ENCODE results near the gene AGBL2.
"Not testable (repeated sequence)": the region's sequence is repeated elsewhere in the genome, so short reads cannot be mapped to it uniquely, and the experiment has no call there.

AGBL2 gene

GRCh38 chr11:47688111-47688510 is 27.1 kb downstream of the AGBL2 start:
- no peak for DNase-seq

DNA sequence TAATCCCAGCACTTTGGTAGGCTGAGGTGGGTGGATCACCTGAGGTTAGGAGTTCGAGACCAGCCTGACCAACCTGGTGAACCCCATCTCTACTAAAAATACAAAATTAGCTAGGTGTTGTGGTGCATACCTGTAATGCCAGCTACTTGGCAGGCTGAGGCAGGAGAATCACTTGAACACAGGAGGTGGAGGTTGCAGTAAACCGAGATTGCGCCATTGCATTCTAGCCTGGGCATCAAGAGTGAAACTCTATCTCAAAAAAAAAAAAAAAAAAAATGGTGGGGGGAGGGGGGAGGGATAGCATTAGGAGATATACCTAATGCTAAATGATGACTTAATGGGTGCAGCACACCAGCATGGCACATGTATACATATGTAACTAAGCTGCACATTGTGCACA is 28.5 kb downstream of the AGBL2 start:
- not testable (repeated sequence) for DNase-seq

- no peak for DNase-seq
These were observed 29.0 kb downstream of the AGBL2 start for GRCh38 chr11:47686151-47686550.

GRCh38 chr11:47675851-47676250 is 39.3 kb downstream of the AGBL2 start:
- DNase-seq, result no peak

DNA sequence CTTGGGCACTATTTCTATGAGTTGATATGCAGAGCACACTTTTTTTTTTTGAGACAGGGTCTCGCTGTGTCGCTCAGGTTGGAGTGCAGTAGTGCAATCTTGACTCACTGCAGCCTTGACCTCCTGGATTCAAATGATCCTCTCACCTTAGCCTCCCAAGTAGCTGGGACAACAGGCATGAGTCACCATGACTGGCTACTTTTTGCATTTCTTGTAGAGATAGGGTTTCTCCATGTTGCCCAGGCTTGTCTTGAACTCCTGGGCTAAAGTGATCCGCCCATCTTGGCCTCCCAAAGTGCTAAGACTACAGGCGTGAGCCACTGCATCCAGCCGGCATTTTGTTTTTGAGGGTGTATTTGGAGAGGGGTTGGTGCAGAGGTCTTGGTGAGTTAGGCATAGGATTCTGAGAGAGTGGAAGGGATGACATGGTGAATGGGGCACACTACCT is 42.9 kb downstream of the AGBL2 start:
- DNase-seq, result no peak

DNA sequence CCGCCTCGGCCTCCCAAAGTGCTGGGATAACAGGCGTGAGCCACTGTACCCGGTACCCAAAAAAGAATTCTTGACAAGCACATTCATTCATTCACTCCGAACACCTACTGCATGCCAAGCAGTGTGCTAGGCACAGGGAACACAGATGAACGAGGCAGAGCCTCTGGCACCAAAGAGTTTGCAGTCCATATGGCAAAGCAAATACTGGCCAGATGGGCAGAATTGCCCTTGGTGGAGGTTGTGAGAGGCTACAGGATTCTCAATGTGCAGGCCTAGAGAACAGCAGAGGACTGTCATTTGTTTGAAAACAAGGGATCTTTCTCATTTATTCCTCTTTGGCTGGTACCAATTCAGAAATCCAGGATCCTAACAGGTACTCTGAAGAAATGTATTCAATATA is 45.3 kb downstream of the AGBL2 start:
- DNase-seq, result no peak

DNA sequence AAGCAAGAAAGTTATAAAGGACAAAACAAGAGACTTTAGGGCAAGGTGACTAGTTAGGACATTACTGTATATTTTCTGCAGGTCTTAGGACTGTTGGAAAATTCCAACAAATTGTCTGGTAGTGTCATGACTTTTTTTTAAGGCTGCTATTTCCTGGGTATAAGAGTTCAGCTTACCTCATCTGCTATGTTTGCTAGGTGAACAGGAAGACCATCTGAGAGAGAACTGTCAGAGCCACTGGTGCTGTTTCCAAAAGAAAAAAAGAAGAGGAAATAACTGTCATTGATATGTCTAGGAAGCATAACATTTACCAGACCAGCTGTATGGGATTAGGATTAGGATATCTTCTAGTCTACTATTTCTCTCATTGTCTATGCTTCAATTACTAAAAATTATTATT is 46.5 kb downstream of the AGBL2 start:
- DNase-seq, result no peak

DNA sequence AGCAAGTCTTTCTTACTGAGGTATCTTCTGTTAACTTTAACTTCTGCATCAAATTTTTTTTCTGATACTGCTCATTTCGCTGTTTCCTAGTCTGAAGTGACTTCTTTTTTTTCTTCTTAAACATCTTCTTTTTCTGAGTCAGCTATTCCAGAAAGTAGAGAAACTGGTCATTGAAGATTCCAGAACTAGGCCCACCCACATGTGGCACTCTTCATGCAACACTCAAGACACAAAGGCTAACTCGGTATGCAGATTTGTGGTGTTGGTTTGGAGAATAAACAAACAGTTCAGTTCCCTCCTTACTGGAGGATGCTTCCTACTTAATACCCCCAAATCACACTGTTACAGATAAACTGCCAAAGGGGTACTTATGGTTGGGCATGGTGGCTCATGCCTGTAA is 47.6 kb downstream of the AGBL2 start:
- no peak for DNase-seq

DNA sequence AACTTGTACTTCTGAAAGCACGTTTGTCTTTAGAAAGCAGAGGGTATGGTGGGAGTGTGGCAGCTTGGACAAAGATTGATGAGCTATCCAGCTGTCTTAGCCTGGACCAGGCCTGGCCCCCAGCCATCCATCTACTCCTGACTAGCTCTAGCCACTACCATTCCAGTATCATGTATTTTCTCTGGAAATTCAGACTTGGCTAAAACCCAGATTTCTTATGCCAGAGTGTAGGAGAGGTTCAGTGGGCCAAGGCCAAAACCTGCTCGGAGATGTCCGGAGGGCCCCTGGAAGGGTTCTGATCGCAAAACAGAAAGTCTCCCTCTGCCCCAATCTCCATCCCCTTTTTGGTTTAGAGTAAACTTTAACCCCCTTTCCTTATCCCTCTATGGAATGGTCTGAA is 48.0 kb downstream of the AGBL2 start:
- DNase-seq, result no peak

- DNase-seq, result not testable (repeated sequence)
These were observed 50.2 kb downstream of the AGBL2 start for GRCh38 chr11:47664936-47665335.

DNA sequence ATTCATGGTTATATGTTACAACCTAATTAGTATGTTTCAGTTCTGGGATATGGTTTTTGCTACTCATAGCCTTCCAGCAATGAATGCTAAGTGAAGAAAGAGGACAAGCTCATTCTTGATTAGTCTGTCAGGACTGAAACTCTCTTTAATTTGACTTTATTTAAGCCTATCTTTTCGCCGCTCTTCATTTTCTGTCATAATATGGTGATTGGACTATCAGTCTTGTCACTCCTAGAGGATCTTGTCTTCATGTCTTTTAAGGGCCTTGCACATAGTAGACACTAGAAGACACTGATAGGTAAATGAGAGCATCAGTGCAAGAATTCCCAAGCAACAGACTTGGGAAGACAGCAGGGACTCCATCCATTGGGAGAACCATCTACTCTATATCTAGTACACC is 53.9 kb downstream of the AGBL2 start:
- no peak for DNase-seq

DNA sequence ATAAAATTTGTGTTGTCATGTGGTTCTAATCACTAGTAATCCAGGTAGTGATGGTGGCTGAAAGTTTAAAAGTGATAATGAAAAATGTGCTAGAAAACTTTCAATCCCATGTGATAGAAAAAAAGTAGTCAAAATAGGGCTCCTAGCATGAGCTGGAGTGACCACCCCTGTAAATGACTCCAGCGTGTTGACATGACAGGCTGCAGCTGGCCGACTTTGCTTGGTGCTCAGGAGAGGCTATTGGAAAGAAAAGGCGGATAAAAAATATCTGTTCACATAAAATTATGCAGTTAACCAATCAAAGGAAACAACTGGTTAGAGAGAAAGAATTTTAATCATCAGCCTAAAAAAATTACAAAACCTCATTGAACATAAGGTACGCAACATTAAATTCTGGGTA is 55.9 kb downstream of the AGBL2 start:
- DNase-seq, result no peak

DNA sequence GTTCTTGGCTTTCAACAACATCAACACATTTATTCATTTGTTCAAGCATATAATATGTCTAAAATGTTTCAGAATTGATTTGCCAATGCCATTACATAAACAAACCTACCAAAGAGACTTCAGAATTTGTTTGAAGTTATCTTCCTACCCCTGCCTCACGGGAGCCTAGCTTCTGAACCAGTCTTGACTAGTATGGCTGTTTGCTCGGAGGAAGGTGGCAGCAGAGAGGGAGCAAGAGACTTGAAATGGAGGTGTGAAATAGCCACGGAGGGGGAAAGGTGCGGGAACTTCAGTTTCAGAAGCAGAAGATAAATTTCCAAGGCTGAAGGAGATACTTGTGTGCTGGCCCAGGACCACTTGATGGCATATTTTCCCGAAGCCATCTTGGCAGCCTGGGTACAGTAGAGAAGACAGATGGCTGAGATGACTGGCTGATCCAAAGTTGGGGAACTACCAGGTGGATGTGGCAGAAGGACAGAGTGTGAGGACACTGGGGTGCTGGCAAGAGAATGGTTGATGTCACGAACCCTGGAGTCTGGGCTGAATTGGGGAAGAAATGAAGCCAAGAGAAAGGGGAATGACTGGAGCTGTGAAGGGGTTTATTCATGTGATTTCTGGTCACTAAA is 58.8 kb downstream of the AGBL2 start:
- no peak for DNase-seq

DNA sequence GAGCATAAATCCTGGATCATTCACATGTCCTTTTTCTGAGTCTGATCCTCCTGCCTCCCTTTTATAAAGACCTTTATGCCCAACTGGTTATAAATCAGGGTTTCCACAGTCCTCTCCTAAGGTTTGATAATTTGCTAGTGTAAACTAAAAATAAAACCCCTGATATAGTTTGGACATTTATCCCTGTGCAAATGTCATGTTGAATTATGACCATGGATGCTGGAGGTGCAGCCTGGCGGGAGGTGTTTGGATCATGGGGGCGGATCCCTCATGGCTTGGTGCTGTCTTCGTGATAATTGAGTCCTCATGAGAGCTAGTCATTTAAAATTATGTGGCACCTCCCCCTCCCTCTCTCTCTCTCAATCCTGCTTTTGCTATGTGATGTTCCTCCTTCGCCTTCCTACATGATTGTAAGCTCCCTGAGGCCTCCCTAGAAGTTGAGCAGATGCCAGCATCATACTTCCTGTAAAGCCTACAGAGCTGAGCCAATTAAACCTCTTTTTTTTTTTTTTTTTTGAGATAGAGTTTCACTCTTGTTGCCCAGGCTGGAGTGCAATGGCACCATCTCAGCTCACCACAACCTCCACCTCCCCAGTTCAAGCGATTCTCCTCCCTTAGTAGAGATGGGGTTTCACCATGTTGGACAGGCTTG is 63.2 kb downstream of the AGBL2 start:
- DNase-seq, result no peak

DNA sequence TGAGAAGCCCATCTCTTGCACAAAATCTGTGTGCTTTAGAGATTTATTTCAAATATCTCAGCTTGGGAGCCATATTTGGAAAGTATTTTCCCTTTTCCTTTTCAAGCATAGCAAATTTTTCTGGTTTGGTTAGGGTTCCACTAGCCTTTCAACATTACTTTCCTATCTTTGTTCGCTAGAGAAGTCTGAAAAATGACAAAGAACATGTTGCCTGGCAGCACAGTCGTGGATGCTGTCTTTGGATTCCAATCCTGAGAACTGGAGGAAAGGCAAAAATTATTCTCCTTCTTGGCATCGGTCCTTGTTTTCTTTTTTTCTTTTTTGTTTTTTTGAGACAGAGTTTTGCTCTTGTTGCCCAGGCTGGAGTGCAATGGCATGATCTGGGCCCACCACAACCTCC is 65.9 kb downstream of the AGBL2 start:
- DNase-seq, result no peak

DNA sequence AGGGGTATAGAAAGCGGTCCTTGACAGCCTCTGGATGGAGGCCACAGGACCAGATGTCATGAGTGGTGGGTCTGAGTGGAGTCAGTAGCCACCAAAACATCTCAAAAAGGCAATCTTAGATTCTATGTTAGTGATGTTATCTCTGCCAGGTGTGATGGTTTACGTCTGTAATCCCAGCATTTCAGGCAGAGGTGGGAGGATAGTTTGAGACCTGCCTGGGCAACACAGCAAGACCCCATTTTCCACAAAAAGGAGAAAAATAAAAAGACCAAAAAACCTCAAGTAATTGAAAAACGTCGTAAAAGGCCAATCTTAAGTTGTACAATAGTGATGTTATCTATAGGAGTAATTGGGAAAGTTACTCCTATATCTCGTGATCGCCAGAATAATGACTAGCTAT is 69.2 kb downstream of the AGBL2 start:
- DNase-seq, result no peak

GRCh38 chr11:47645500-47645899 is 69.7 kb downstream of the AGBL2 start:
- DNase-seq, result no peak

DNA sequence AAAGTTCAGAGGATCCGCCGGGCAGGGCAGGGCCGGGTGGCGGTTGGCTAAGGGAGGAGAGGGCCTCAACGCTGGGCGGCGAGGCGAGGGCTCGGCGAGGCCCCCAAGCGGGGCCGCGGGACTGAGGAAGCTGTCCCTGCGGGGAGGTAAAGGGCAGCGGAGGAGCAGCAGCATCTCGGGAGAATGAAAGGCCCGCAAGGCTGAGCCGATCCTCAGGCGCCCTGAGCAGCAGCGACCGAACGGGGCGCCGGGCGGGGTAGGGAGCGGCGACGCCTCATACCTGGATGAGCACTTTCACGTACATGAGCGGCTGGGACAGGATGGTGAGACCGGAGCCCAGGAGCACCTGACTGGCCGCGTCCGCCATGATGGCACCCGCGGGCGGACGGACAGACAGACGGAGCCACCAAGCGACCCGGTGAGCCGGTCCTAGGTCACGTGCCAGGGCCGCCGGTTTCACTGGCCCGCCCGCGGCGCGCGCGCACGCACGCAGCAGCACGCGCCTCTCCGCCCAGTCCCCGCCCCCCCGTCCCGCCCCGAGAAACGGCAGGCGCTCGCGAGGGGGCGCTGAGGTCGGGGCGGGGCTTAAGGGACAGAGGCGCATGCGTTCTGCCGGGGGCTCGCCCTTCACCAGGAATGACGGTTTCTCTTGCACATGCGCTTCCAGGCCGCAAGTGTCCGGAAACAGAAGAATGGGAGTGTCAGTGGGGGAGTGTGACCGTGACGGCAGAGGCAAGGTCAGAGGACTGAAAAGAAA is 72.9 kb downstream of the AGBL2 start, which contains the start of gene MTCH2:
MTCH2 (minus strand) TSS at position 461 of the 757 bp plus-strand sequence; CDS start at position 367, 94 bp downstream.
- DNase-seq, result peak; percentile 96

DNA sequence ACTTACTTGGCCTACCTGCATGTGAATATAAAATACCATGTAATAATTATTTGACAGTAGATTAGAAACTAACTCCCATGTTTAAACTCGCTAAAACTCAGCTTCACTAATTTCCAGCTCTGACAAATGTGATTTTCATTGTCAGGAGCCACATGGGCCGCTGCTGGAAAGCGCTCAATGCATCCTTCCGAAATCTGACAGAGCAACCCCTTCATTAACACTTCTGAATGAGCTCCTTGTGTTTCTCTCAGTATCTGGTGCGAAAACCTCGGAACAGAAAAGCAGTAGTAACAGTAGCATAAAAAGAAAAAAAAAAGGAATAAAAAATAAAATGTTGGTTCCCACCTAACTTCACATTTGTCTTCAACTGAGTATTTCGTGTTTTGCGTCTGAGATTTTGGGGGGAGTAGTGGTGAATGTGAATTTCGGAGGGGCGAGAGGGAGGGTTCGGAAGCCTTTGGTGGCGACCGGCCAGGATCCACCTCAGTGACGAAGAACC is 73.5 kb downstream of the AGBL2 start:
- no peak for DNase-seq

DNA sequence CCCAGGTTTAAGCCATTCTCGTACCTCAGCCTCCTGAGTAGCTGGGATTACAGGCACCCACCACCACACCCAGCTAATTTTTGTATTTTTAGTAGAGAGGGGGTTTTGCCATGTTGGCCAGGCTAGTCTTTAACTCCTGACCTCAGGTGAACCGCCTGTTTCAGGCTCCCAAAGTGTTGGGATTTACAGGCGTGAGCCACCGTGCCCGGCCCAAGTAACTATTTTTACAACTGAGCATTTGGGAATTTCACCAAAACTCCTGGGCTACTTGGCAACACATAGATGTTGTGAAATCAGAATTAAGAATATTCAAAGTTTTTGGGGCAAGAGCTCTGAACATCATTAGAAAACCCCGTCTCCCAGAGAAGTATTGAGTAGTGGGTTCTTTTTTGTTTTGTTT is 74.7 kb downstream of the AGBL2 start:
- DNase-seq, result not testable (repeated sequence)

DNA sequence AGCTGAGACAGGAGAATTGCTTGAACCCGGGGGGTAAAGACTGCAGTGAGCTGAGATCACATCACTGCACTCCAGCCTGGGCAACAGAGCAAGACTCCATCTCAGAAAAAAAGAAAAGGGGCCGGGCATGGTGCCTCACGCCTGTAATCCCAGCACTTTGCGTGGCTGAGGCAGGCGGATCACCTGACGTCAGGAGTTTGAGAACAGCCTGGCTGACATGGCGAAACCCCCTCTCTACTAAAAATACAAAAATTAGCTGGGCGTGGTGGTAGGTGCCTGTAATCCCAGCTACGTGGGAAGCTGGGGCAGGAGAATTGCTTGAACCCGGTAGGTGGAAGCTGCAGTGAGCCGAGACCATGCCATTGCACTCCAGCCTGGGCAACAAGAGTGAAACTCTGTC is 78.8 kb downstream of the AGBL2 start:
- not testable (repeated sequence) for DNase-seq

- DNase-seq, result no peak
These were observed 83.7 kb downstream of the AGBL2 start for GRCh38 chr11:47631473-47631872.

- no peak for DNase-seq
These were observed 87.1 kb downstream of the AGBL2 start for GRCh38 chr11:47628026-47628425.

DNA sequence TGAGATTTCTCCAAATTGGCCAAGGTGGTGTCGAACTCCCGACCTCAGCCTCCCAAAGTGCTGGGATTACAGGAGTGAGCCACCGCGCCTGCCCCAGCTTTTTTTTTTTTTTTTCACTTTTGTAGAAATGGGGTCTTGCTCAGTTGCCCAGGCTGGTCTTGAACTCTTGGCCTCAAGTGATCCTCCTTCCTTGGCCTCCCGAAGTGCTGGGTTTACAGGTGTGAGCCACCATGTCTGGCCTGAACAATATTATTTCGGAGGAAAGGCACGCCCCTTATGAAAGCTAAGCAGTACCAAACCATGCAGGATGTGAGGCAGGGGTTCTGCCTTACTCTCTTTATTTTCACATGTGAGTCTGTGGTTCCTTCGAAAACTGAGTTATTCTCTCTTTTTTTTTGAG is 88.9 kb downstream of the AGBL2 start:
- no peak for DNase-seq
